Measurements from ENCODE around the gene ZDHHC6. TPM values are rescaled to one million over a fixed set of nuclear protein-coding genes. Genes with fewer than 3 reads are reported as not detected.

Gene ZDHHC6
- polyA plus RNA-seq, 1 experiment, result 16.1 TPM

- Histone ChIP-seq H3K27me3 (ENCODE audit: control insufficient read depth, insufficient read depth, low read length) (no peaks in the 10 kb centered on the region), H3K36me3 (ENCODE audit: control insufficient read depth, insufficient read depth, low read length) (no peaks in the 10 kb centered on the region), H3K4me3 (ENCODE audit: low read depth, low read length) (no peak overlapping the region)
- DNase-seq (ENCODE audit: low read depth), result no peak
- no peak for TF ChIP-seq CTCF (IDR thresholded peaks at IDR 0.05; ENCODE audit: insufficient read depth, low read depth, low read length)
- ChIA-PET POLR2A (no interaction called here), CTCF (interaction anchor here (0.6 to 0.8 kb wide), 2 partner anchors 12 to 971 kb away, joined by 3 read pairs; no protein-coding TSS in a partner anchor)
Observed at GRCh38 chr10:112484399-112484798, 37.7 kb upstream of the ZDHHC6 start.

- Histone ChIP-seq H3K4me3 (ENCODE audit: low read depth, low read length) (no peak overlapping the region), H3K27me3 (ENCODE audit: control insufficient read depth, insufficient read depth, low read length) (no peaks in the 10 kb centered on the region), H3K36me3 (ENCODE audit: control insufficient read depth, insufficient read depth, low read length) (no peaks in the 10 kb centered on the region)
- ChIA-PET POLR2A (no interaction called here), CTCF (interaction anchor here (1.3 to 1.8 kb wide), 2 partner anchors 9 to 903 kb away, joined by 6 read pairs; no protein-coding TSS in a partner anchor)
- no peak for TF ChIP-seq CTCF (IDR thresholded peaks at IDR 0.05; ENCODE audit: insufficient read depth, low read depth, low read length)
- no peak for DNase-seq (ENCODE audit: low read depth)
Observed at GRCh38 chr10:112481602-112482001, 34.9 kb upstream of the ZDHHC6 start.

GRCh38 chr10:112475575-112476218 lies 29.0 kb upstream of the ZDHHC6 start:
- TF ChIP-seq CTCF (IDR thresholded peaks at IDR 0.05; ENCODE audit: insufficient read depth, low read depth, low read length), result peak; percentile 56
- no peak for DNase-seq (ENCODE audit: low read depth)
- Histone ChIP-seq H3K36me3 (ENCODE audit: control insufficient read depth, insufficient read depth, low read length) (no peaks in the 10 kb centered on the region), H3K27me3 (ENCODE audit: control insufficient read depth, insufficient read depth, low read length) (no peaks in the 10 kb centered on the region), H3K4me3 (ENCODE audit: low read depth, low read length) (no peak overlapping the region)
- ChIA-PET CTCF (interaction anchor here (0.8 to 4.5 kb wide), 11 partner anchors 24 to 1087 kb away, joined by 3 to 37 read pairs (median 3); no protein-coding TSS in a partner anchor), POLR2A (no interaction called here)

- Histone ChIP-seq H3K36me3 (ENCODE audit: control insufficient read depth, insufficient read depth, low read length) (no peaks in the 10 kb centered on the region), H3K27me3 (ENCODE audit: control insufficient read depth, insufficient read depth, low read length) (no peaks in the 10 kb centered on the region), H3K4me3 (ENCODE audit: low read depth, low read length) (no peak overlapping the region)
- ChIA-PET CTCF (interaction anchor here (0.5 to 3.0 kb wide), 36 partner anchors 9 to 1092 kb away, joined by 3 to 13 read pairs (median 3); no protein-coding TSS in a partner anchor), POLR2A (no interaction called here)
- no peak for DNase-seq (ENCODE audit: low read depth)
- peak; percentile 66 for TF ChIP-seq CTCF (IDR thresholded peaks at IDR 0.05; ENCODE audit: insufficient read depth, low read depth, low read length)
Observed at GRCh38 chr10:112471878-112472487, 25.3 kb upstream of the ZDHHC6 start.

- no peaks in the 10 kb centered on the region; the same call in 1 of the 2 replicates for H3K36me3 ChIP-seq (ENCODE audit: control insufficient read depth, insufficient read depth, low read length)
- ChIA-PET POLR2A (no interaction called here), CTCF (interaction anchor here (1.4 kb wide), 1 partner anchor 16 kb away, joined by 3 read pairs; no protein-coding TSS in a partner anchor)
- TF ChIP-seq CTCF (IDR thresholded peaks at IDR 0.05; ENCODE audit: insufficient read depth, low read depth, low read length), result no peak
- DNase-seq (ENCODE audit: low read depth), result no peak
- H3K4me3 ChIP-seq (ENCODE audit: low read depth, low read length), result no peak overlapping the region
- no peaks in the 10 kb centered on the region for H3K27me3 ChIP-seq (ENCODE audit: control insufficient read depth, insufficient read depth, low read length)
Observed at GRCh38 chr10:112467541-112468075, 20.9 kb upstream of the ZDHHC6 start.
